ENCODE results near the gene UTP25.

Gene UTP25

GRCh38 chr1:209886219-209886536 lies 58.4 kb downstream of the UTP25 start:
- TF ChIP-seq FOXP2 (optimal IDR thresholded peaks at IDR 0.05; ENCODE audit: borderline replicate concordance, extremely low read depth, extremely low read length, insufficient read depth) (no peak), SIN3A (IDR thresholded peaks at IDR 0.05; ENCODE audit: borderline replicate concordance, insufficient read depth, low read length) (no peak), POLR2AphosphoS5 (IDR thresholded peaks at IDR 0.05; ENCODE audit: low read depth, low read length) (no peak), TAF1 (IDR thresholded peaks at IDR 0.05; ENCODE audit: borderline replicate concordance, insufficient read depth, low read length) (no peak), REST (IDR thresholded peaks at IDR 0.05; ENCODE audit: insufficient read depth in 1 of 2, low read depth in 2 of 2, low read length in 2 of 2) (no peak)

GRCh38 chr1:209889077-209889418 lies 61.3 kb downstream of the UTP25 start:
- no peak for TF ChIP-seq TAF1 (IDR thresholded peaks at IDR 0.05; ENCODE audit: borderline replicate concordance, insufficient read depth, low read length)
- no peak for TF ChIP-seq SIN3A (IDR thresholded peaks at IDR 0.05; ENCODE audit: borderline replicate concordance, insufficient read depth, low read length)
- no peak for TF ChIP-seq FOXP2 (optimal IDR thresholded peaks at IDR 0.05; ENCODE audit: borderline replicate concordance, extremely low read depth, extremely low read length, insufficient read depth)
- no peak for TF ChIP-seq REST (IDR thresholded peaks at IDR 0.05; ENCODE audit: insufficient read depth in 1 of 2, low read depth in 2 of 2, low read length in 2 of 2)

GRCh38 chr1:209890641-209891330 lies 63.0 kb downstream of the UTP25 start:
- TF ChIP-seq REST (IDR thresholded peaks at IDR 0.05; ENCODE audit: insufficient read depth in 1 of 2, low read depth in 2 of 2, low read length in 2 of 2) (no peak), TAF1 (IDR thresholded peaks at IDR 0.05; ENCODE audit: borderline replicate concordance, insufficient read depth, low read length) (no peak), FOXP2 (optimal IDR thresholded peaks at IDR 0.05; ENCODE audit: borderline replicate concordance, extremely low read depth, extremely low read length, insufficient read depth) (no peak), SIN3A (IDR thresholded peaks at IDR 0.05; ENCODE audit: borderline replicate concordance, insufficient read depth, low read length) (no peak), POLR2AphosphoS5 (IDR thresholded peaks at IDR 0.05; ENCODE audit: low read depth, low read length) (no peak)

DNA sequence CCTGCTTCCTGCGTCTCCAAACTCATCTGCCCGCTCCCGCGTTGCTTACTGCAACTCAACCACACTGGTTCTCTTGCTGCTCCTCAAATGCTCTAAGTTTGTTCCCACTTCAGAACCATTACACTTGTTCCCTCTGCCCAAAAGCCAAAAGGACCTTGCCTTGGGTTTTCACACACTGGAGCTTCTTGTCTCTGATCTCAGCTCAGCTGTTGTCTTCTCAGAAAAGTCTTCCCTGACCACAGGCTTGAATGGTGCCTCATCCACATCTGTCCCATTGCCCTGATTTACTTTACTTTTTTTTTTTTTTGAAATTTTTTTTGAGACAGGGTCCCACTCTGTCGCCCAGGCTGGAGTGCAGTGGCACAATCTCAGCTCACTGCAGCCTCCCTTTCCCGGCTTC lies 66.0 kb downstream of the UTP25 start:
- TF ChIP-seq REST (IDR thresholded peaks at IDR 0.05; ENCODE audit: insufficient read depth in 1 of 2, low read depth in 2 of 2, low read length in 2 of 2) = no peak
- no peak for TF ChIP-seq FOXP2 (optimal IDR thresholded peaks at IDR 0.05; ENCODE audit: borderline replicate concordance, extremely low read depth, extremely low read length, insufficient read depth)
- no peak for TF ChIP-seq POLR2AphosphoS5 (IDR thresholded peaks at IDR 0.05; ENCODE audit: low read depth, low read length)
- TF ChIP-seq SIN3A (IDR thresholded peaks at IDR 0.05; ENCODE audit: borderline replicate concordance, insufficient read depth, low read length) = no peak
- no peak for TF ChIP-seq TAF1 (IDR thresholded peaks at IDR 0.05; ENCODE audit: borderline replicate concordance, insufficient read depth, low read length)

DNA sequence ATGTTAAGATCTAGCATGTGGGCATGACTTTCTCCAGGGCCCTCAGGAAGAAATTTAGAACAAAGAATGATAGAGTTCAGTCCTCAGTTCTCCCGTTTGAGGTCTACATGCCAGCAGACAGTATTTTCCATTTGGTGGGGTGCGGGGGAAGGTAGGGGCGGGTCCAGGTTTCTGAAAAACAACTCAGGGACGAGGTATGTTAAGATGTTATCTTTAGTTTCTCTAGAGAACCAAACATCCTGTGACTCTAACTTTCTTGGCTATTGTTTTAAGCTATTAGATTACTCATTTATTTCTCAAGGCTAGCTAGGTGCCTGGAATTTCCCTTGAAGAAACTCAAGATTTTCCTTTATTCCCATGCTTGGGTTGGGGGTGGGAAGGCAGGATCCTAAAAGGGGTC lies 67.9 kb downstream of the UTP25 start:
- TF ChIP-seq SIN3A (IDR thresholded peaks at IDR 0.05; ENCODE audit: borderline replicate concordance, insufficient read depth, low read length) = no peak
- TF ChIP-seq POLR2AphosphoS5 (IDR thresholded peaks at IDR 0.05; ENCODE audit: low read depth, low read length) = no peak
- no peak for TF ChIP-seq TAF1 (IDR thresholded peaks at IDR 0.05; ENCODE audit: borderline replicate concordance, insufficient read depth, low read length)
- no peak for TF ChIP-seq REST (IDR thresholded peaks at IDR 0.05; ENCODE audit: insufficient read depth in 1 of 2, low read depth in 2 of 2, low read length in 2 of 2)
- no peak for TF ChIP-seq FOXP2 (optimal IDR thresholded peaks at IDR 0.05; ENCODE audit: borderline replicate concordance, extremely low read depth, extremely low read length, insufficient read depth)
